Activated T-cell treated with anti-CD3 and anti-CD28 coated beads, Interleukin-2, amount 50 U/mL, for 48 hours (primary cell): ENCODE data around the gene ERFL.

Source experiments
- DNase-seq, 2 experiments: peaks; one replicate each; pipeline ENCODE4 v3.0.0-alpha.2; 2020

Gene ERFL

DNA sequence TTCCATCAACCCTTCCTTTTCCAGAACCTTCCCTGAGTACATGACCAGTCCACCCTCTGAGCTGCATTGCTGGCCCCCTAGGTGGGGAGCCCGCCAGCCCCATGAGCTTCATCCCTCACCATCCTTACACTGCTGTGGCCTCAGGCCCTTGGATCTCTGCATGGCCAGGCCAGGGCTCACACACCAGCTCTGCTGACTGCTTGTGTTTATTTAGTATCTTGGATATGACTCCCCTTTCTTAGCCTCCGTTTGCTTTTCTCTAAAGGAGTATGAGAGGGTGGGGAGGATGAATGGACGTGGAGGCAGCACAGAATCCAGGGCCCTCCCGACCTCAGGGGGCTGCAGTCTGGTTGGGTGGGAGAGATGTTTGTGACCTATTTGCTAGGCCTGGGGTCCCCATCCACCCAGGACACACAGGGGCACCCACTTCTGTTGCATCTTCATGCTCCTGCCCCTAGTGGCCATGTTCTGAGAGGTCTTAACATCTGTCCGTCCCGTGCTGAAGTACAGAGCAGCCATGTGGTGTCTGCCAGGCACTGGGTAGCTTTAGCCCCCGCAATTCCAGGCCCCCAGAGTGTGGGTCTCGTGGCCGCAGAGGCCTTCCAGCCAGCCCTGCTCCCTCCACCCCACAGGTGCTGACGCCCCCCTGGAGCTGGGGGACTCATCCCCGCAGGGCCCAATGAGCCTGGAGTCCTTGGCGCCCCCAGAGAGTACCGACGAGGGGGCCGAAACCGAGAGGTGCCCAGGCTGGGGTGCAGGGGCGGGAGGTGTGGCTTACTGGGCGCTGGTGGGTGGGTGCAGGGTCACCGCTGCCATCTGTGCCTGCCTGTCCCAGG, 32.3 kb downstream of the ERFL start:
- peak; percentile 45 to 49 for DNase-seq

DNA sequence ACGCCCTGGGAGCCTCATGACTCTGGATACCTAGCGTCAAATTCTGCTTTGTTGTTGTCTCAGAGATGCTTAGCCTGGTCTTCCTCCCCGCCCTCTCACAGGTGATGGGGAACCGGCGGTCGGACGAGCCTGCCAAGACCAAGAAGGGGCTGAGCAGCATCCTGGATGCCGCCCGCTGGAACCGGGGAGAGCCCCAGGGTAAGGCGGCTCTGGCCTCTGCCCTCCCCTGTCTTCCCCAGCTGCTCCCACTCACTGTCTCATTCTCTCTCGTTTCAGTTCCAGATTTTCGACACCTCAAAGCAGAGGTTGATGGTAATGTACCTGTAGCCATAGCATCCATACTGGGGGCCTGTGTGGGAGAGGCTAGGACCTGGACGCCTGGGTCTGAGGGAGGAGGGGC, 33.9 kb downstream of the ERFL start:
- DNase-seq: no peak

DNA sequence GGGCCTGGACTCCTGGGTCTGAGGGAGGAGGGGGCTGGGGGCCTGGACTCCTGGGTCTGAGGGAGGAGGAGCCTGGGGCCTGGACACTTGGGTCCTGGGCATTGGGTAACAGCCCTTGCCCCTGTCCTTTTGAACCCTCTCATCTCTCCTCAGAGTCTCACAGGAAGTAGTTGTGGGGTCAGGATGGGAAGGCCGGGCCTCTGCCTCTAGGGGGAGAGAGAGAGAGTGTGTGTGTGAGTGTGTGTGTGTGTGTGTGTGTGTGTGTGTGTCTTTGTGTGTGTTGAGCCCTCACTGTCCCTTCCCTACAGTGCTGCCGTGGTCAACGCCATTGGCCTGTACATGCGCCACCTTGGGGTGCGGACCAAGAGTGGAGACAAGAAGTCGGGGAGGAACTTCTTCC, 34.4 kb downstream of the ERFL start:
- peak in 1 of 2 experiments; percentile 55 for DNase-seq

DNA sequence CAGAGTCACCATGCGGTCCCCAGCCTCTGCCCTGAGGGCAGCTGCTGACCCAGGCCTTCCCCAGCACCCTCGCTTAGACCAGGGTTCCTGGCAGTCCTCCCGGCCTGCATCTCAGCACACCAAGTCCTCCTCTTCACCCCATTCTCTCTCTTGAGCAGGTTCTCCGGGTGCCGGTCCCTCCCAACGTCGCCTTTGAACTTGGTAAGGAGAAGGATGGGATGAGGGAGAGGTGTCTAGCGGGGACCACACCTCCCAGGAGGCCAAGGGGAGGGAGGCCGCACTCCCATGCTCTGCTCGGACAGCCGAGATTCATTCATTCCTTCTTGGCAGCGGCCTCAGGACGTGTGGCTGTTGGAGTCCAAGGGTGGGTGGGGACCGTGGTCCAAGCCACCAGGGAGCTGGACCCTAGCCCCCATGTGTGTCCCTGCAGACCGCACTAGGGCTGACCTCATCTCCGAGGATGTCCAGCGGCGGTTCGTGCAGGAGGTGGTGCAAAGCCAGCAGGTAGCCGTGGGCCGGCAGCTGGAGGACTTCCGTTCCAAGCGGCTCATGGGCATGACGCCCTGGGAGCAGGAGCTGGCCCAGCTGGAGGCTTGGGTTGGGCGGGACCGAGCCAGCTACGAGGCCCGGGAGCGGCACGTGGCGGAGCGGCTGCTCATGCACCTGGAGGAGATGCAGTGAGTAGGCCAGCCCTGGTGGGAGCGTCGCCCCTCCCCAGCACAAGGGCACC, 35.9 kb downstream of the ERFL start:
- DNase-seq: no peak

DNA sequence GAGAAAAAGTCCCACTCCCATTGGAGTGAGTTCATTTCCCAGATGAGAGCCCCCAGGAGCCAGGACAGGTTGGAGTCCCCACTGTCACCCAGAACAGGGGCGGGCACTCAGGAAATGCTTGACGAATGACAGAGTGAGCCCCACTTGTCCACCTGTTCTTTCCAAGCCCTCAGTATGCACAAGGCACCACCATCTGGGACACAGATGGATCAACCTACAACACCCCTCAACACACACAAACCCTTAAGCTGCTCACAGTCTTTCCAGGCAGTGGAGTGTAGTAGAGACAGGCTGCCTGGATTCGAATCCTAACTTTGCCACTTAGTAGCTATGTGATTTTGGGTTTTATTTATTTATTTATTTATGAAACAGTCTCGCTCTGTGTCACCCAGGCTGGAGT, 37.3 kb downstream of the ERFL start:
- DNase-seq: no peak

DNA sequence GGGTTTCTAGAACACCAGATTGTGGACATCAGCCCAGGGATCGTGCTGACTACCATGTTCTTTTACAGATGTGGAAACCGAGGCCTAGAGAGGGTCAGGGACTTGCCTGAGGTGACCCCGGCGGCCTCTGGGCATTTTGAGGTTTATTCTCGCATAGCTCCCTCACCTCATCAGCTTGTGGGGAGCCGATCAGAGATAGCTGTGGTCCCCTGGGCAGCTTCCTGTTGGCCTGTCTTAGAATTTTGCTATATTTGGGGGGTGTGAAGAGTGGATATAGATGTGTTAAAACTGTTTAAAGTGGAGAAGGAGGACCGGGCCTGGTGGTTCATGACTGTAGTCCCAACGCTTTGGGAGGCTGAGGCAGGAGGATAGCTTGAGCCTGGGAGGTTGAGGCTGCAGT, 38.4 kb downstream of the ERFL start:
- DNase-seq: no peak

DNA sequence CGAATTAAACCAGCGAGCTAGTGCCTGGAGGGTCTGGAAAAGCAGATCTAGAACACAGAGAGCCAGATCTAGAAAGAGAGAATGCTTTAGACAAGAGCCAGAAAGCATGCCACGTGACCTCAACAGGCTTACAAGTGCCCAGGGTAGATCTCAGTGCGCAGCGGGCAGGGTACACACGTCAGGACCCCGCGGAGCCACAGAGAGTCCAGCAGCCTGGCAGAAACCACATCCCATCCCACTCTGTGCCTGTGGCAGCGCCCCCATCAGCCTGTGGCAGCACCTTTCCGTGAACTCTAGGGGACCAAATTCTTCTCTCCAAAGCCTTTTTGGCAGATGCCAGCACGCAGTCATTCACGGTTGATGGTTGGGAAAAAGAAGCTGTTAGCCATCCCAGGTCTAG, 39.3 kb downstream of the ERFL start:
- peak in 1 of 2 experiments; percentile 40 for DNase-seq

DNA sequence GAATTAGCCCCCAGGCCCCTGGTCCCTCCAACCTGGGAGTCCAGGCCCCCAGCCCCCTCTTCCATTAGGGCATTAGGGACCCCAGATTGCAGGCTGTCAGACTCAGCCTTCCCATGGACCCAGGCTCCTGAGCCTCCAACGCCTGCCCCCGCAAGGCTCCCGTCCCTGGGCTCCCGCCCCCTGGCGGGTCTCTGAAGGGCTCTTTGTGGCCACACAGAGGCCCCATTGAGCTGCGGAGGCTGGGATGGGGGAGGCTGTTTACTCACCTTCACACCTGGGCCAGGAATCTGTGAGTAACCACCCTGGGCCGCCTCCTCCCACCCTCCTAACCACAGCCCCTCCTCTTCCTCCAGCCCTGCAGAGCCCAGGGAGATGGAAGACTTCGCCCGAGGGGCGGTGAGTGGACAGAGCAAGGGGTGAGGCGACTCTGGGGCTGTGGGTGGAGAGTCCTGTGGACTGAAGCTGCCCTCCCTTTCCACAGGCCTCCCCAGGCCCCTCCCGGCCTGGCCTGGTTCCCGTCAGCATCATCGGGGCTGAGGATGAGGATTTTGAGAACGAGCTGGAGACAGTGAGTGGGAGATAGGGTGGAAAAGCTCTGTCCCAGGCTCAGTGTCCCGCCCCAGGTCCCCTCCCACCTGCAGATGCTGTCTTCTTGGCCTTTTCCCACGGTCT, 40.4 kb downstream of the ERFL start:
- peak; percentile 89 to 91 for DNase-seq

DNA sequence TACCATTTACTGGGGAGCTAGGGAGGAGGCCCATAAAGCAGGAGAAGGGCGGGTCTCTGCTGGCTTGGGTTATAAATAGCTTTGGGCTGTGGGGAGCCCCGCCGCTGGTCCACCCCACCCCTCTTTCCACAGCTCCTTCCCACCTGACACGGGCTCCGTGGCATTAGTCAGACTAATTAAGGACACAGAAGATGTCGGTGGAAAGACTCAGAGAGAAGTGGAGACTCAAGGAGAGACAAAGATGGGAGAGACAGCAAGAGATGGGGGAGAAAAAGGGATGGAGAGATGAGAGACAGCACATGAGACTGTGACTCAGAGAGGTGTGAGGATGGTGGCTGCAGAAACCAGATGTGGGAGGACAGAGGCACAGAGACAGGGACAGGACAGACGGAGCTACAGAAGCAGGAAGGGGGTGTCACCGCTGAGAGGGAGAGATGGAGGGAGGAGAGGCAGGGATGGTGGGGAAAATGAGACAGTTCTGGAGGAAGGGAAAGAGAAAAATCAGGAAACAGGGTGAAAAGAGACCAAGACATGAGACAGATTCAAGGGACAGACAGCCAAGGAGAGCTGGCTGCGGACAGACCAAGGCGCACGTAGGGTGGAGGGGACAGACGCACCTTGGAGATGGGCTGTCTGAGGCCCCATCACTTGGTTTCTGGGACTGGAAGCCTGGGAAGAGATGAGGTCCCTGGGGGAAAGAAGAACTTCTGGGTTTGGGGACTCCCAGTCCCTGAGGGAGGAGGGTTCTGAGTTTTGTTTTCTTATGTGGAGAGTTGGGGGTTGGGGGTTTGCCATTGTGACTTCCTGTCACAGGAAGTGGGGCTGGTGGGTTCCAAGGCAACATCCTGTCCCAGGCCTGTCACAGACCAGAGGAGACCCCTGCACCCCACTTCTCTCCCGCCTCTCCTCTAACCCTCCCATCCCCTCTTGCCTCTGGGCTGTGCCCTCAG, 41.2 kb downstream of the ERFL start:
- peak in 1 of 2 experiments; percentile 76 for DNase-seq

DNA sequence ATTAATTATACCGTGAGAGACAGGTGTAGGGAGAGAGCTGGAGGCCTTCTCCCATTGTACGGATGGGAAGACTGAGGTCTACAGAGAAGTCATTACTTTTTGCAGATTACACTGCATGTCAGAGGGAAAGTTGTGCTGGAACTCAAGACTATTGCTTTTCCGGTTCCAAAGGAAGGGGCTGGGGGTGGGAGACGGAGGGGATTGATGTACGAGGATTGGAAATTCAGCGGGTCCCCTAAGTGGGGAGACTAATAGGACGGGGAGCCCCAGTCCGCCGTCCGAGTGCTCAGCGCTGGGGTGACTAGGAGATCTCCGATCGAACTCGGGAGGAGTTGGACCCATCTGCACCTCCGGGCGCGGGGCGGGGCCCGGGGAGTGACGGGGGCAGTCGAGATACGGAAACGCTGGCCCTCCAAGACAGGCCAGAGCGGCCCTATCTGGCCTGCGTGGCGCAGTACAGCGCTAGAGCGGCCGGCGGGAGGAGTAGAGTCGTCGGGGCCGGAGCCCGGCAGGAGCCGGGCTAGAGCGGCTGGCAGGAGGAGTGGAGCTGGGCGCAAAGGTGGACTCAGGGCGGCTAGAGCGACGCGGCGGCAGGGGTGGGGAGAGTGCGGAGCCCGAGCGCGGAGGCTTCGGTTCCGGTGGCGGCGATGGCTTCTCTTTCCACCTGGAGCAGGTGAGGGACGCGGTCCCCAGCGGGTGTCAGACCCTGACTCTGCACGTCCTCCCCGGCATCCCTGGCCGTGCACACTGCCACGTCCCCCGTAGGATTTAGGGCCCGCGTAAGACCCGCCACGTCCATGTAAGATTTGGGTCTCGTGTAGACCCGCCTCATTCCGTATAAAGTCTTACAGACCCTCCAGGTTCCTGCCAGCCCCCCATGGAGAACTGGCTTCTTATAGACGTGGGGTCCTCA, 44.2 kb downstream of the ERFL start:
- peak; percentile 94 to 95 for DNase-seq

DNA sequence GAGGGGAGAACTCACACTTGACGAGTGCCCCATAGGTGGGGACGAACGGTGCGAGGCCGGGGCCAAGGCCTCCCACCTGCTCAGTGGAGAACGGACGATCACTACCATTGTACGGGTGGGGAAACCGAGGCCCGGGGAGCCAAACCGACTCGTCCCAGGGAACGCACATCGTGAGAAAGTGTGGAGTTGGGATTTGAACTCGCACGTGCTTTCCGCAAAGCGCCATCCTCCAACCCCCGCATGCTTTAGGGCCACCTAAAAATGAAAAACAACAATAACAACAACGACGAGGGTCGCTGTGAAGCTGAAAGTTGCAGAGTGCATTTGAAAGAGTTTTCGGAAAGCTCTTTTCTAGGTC, 44.8 kb downstream of the ERFL start:
- DNase-seq: peak in 1 of 2 experiments; percentile 58

DNA sequence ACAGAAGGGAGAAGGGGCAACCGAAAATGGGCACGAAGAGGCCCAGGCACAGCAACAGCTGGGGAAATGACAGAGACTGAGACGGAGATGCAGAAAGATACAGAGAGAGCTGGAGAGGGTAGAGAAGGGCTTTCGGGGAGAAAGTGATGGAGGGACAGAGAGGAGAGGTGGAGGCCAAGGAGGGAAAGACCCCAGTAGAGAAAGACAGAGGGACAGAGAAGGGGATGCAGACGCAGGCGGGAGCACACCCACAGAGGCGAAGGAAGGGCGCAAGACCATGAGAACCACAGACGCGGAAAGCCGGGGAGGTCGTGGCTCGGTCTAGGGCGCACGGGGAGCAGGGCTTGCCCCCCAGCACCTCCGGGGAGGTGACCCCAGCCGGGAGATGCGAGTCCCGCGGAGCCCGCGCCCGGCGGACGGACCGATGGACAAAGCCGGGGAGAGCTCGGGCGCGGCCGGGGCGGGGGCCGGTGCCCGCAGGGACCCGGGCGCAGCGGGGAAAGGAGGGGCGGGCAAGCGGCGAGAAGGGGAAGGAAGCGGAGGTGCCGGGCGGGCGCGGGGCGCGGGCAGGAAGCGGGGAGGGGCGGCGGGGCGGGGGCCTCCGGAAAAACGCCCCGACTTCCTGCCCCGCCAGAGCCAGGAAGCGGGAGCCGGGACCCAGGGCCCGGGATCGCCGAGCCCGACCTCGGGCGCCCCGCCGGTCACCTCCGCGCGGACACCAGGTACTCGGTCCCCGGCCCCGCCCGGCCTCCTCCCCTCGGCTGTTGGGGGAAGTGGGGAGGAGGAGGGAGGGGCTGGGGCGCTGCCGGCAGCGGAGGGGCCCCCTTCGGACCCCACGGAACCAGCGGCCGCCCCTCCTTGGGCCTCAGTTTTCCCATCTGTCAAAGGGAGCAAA, 45.4 kb downstream of the ERFL start, which contains the start of gene ARHGEF1:
TSS of gene ARHGEF1 (plus strand) at position 617 of the 895 bp plus-strand sequence. CDS start 4,899 bp downstream, outside the sequence.
- peak; percentile 66 to 77 for DNase-seq

DNA sequence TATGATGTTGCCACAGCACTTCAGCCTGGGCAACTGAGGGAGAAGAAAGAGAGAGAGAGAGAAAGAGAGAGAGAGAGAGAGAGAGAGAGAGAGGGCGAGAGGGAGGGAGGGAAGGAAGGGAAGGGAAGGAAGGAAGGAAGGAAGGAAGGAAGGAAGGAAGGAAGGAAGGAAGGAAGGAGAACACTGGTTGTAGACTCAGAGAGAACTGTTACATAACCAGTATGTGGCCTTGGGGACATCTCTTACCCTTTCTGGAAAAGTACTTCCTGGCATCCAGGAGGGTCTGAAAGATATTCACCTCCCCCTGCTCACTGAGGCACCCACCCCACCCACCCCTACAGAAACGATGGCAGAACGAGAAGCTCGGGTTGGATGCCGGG, 47.9 kb downstream of the ERFL start:
- no peak for DNase-seq

DNA sequence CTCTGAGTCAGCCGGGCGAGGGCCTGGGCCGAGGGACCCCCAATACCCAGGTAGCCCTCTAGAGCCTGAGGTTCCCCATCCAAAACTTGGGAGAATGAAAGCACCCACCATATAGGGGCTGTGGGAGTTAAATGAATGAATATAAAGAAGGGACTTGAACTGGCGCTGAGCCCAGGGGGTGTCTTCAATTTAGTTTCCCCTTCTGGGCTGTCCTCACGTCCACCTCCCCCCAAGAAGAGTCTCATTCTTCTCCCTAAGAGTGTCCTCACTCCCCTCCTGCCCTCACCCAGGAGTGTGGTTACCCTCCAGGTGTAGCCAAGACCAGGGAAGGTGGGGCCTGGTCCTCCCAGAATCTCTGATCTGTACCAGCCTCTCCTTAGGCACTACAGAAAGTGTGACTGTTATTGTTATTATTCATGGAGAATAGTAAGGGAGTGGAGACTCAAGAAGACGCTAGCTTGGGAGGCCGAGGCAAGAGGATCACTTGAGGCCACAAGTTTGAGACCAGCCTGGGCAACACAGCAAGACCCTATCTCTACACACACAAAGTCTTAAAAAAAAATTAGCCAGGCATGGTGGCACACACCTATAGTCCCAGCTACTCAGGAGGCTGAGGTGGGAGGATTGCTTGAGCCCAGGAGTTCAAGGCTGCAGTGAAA, 48.5 kb downstream of the ERFL start:
- peak in 1 of 2 experiments; percentile 15 for DNase-seq

DNA sequence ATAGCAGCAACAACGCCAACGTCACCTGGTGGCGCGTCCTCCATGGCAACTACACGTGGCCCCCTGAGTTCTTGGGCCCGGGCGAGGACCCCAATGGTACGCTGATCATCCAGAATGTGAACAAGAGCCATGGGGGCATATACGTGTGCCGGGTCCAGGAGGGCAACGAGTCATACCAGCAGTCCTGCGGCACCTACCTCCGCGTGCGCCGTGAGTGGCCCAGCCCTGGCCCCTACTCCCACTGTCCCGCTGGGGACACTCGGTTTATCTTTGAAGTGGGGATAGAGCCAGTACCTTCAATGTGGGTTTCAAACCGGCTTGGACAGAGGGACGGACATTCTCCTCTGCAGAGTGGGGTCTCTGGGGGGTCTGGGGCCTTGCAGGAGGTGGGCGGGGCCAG, 49.2 kb downstream of the ERFL start:
- DNase-seq: peak in 1 of 2 experiments; percentile 14

DNA sequence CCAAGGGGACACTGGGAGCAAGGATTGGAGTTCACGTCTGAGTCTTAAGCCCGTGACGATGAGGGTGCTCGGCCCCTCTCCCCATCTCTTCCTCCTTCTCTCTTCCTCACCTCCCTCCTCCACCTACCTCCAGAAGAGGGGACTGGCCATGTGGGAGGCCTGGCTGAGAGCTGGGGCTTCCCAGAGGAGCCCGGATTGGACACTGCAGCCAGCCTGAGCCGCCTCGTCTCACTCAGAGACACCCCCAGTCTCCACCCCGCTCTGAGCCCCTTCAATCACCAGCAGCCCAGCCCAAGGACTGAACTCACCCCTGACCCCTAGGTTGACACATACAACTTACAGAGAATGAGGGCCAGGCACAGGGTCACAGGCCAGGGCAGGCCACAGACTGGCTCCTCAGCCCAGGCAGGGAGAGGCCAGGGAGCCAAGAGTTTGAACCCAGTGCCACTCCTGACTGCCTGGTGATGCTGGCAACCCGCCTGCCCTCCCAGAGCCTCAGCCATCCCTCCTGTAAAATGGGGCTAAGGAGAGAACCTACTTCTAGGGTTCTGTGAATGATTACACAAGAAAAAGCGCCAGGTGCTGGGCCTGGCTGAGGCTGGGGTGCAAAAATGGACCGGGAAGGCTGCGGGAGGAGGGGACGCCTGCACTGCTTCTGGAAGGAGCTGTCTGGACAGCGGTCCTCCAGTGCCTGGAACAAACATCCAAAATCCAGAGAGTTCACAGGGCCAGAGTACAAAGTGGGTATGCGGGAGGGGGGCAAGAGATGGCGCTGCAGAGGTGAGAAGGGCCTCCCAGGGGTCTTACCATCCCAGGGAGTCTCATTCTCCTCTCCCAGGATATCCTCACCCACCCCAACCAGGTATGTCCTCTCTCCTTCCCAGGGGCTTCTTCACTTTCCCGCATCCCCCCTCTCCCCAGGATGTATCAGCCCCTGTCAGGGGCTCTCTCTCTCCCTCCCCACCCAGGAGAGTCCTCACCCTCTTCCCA, 50.0 kb downstream of the ERFL start:
- DNase-seq: no peak

DNA sequence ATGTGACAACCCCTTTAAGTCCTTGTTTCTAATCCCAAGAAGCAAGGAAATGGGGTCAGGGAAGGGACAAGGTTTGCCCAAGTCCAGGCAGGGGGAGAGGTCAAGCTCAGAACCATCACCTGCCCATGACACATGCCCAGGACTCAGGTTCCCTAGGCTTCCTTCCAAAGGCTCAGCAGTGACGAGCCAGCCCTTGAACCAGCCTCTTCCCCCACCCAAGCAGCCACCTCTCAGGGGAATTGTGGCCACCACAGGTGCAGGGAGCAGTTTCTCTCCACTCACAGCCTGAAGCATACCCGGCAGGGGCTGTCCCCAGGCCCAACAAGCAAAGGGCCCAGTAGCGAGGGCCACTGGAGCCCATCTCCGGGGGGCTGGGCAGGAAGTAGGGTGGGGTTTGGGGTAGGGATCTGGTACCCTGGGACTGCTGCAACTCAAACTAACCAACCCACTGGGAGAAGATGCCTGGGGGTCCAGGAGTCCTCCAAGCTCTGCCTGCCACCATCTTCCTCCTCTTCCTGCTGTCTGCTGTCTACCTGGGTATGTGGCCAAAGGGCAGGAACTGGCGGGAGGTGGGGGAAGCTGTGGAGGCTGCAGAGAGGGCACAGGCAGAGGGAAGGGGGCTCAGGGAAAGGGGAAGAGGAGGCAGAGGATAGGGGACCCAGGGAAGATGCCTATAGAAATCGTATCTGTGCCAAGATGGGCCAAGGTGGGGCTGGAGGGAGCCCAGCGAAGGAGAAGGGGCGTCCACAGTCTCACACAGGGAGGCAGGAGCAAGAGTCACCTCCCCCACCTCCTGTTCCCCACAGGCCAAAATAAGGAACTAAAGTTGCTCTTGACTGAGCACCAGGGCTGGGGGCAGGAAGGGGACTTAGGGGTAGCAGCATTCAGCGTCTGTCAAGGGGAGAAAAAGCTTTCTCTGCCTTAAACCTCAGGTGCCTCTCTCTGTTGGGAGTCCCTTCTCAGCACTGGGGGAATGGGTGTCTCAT, 51.1 kb downstream of the ERFL start, which contains the start of gene CD79A:
TSS of gene CD79A (plus strand) at position 433 of the 986 bp plus-strand sequence. CDS start at position 459, 26 bp downstream.
- peak in 1 of 2 experiments; percentile 45 for DNase-seq
